GM19324 (cell line): ENCODE data around the gene SEC14L1.

ENCODE experiments used
- ATAC-seq: cut with Tn5 transposase; IDR thresholded peaks from one replicate; pipeline ENCODE4 v1.9.1; 2021; ENCODE audit warnings: mild to moderate bottlenecking, moderate library complexity; ENCODE audit not compliant: unreplicated experiment, low FRiP score

Gene SEC14L1

GRCh38 chr17:77160875-77161530, 20.2 kb downstream of the SEC14L1 start:
- no peak for ATAC-seq

- ATAC-seq, result no peak
Measured at GRCh38 chr17:77161953-77162352, 21.2 kb downstream of the SEC14L1 start.

- ATAC-seq, result no peak
Measured at GRCh38 chr17:77163001-77163400, 22.2 kb downstream of the SEC14L1 start.

GRCh38 chr17:77163511-77164280, 22.9 kb downstream of the SEC14L1 start:
- ATAC-seq, result no peak

GRCh38 chr17:77164483-77165091, 23.8 kb downstream of the SEC14L1 start:
- no peak for ATAC-seq

GRCh38 chr17:77165577-77165976, 24.8 kb downstream of the SEC14L1 start:
- no peak for ATAC-seq

GRCh38 chr17:77167472-77168306, 26.9 kb downstream of the SEC14L1 start:
- no peak for ATAC-seq

GRCh38 chr17:77173104-77173503, 32.3 kb downstream of the SEC14L1 start:
- no peak for ATAC-seq

GRCh38 chr17:77174928-77175661, 34.3 kb downstream of the SEC14L1 start:
- ATAC-seq, result no peak

GRCh38 chr17:77177002-77177741, 36.4 kb downstream of the SEC14L1 start:
- ATAC-seq, result no peak

- no peak for ATAC-seq
Measured at GRCh38 chr17:77178050-77178449, 37.3 kb downstream of the SEC14L1 start.

GRCh38 chr17:77178563-77178962, 37.8 kb downstream of the SEC14L1 start:
- no peak for ATAC-seq

GRCh38 chr17:77180503-77181357, 40.0 kb downstream of the SEC14L1 start:
- no peak for ATAC-seq

GRCh38 chr17:77182205-77183172, 41.7 kb downstream of the SEC14L1 start:
- no peak for ATAC-seq

- ATAC-seq, result no peak
Measured at GRCh38 chr17:77184474-77184873, 43.7 kb downstream of the SEC14L1 start.

- no peak for ATAC-seq
Measured at GRCh38 chr17:77185137-77185536, 44.4 kb downstream of the SEC14L1 start.

GRCh38 chr17:77186141-77186604, 45.4 kb downstream of the SEC14L1 start:
- no peak for ATAC-seq
